ENCODE results near the gene DIPK1B. TPM values are rescaled to one million over a fixed set of nuclear protein-coding genes. Genes with fewer than 3 reads are reported as not detected.

The DIPK1B gene
- total and polyA plus RNA-seq, 3 donors from 2014 or later, result 23.3 to 36.2 (median 28.7) TPM

DNA sequence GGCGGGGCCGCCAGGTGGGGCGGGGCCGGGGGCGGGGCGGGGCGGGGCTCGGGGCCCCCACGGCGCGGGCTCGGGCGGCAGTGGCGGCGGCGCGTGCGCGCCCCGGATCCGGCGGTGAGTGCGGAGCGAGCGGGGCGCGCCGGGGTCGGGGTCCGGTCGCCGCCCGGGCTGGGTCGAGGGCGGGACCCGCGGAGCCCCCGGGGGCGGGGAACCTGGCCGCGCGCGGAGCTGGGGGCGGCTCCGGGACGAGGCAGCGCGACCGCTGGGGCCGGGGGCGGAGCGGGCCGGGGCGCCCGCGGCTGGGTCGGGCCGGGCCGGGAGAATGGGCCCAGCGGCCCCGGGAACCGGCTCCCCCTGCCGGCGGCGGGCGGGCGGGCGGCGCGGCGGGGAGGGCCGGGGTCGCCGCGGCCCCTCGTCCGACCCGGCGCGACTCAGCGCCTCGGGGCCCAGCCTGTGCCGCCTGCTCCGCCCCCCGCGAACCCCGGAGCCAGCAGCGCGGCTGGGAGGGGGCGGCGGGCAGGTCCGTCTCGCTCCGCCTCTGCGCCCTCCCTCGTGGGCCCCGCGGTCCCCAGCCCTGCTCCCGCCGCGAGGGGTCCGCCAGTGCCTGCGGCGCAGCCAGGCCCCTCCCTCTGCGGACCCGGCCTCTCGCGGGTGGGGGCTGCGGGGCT, 46.5 kb upstream of the DIPK1B start:
- H3K4me1 ChIP-seq, result no peaks in the 10 kb centered on the region
- H3K27me3 ChIP-seq, result no peaks in the 10 kb centered on the region
- no peaks in the 10 kb centered on the region for H3K9me3 ChIP-seq
- peak overlapping the region; percentile 46 to 59 for H3K4me3 ChIP-seq
- DNase-seq, result no peak
- no peaks in the 10 kb centered on the region for H3K36me3 ChIP-seq (ENCODE audit: low read depth, missing control alignments)
- 0% methylated on average over 44 of the region's 109 CpGs; no CpG with 5 or more reads in 1 of the 2 donors for WGBS, 2 donors
- intact Hi-C loops (cut with DNase I; ENCODE audit: low total_unique reads), result no loop called here
- TF ChIP-seq CTCF (IDR thresholded peaks at IDR 0.05) (peak in 1 of 3 experiments; percentile 13), POLR2A (IDR thresholded peaks at IDR 0.05) (no peak)
- no peak overlapping the region for H3K27ac ChIP-seq

GRCh38 chr9:136666372-136667213, 45.8 kb upstream of the DIPK1B start:
- DNase-seq, result no peak

DNA sequence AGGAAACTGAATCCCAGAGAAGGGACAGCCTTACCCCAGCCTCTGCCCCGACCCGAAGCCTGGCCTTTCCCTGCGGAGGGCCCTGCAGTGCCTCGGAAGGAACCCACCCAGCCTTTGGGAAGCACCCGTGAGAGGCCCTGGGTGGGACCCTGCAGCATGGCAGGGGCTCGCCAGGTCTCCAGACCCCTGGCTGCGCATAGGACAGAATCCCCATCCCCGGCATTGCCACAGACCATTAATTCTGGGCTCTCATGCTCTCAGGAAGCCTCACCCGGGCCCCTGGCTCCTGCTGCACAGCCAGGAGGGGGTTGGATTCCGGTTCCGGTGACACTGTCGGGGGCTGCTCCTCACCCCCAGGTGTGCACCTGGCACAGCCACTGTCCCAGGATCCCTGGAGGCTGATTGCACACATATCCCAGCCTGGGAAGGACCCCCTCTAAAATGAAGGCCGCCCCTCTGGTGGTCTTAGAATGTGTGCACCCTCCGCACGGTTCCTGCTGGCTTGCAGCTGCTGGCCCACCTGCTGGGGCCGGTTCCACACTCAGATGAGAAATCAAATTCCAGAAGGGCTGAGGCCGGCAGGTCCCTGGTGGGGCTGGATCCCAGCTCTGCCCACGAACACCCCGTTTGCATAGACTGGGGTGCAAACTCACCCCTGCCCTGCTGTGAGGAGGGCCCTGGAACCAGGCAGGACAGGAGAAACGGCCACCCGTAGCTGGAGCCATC, 45.0 kb upstream of the DIPK1B start:
- Histone ChIP-seq H3K4me1 (no peaks in the 10 kb centered on the region), H3K4me3 (peak overlapping the region in 1 of 2 donors; percentile 23), H3K9me3 (no peaks in the 10 kb centered on the region), H3K27ac (no peak overlapping the region), H3K27me3 (no peaks in the 10 kb centered on the region), H3K36me3 (ENCODE audit: low read depth, missing control alignments) (no peaks in the 10 kb centered on the region)
- WGBS, 2 donors, result 76 to 92% methylated on average over 11 to 21 of the region's 21 CpGs
- no peak for DNase-seq
- no peak for TF ChIP-seq POLR2A (IDR thresholded peaks at IDR 0.05)
- no peak for TF ChIP-seq CTCF (IDR thresholded peaks at IDR 0.05)
- intact Hi-C loops (cut with DNase I; ENCODE audit: low total_unique reads), result no loop called here

More at GRCh38 chr9:136666372-136667213, 45.8 kb upstream of the DIPK1B start:
- WGBS, 2 donors, result 24 to 32% methylated on average over 10 to 34 of the region's 35 CpGs
- Histone ChIP-seq H3K36me3 (ENCODE audit: low read depth, missing control alignments) (no peaks in the 10 kb centered on the region), H3K27me3 (no peaks in the 10 kb centered on the region), H3K27ac (no peak overlapping the region), H3K9me3 (no peaks in the 10 kb centered on the region), H3K4me1 (no peaks in the 10 kb centered on the region), H3K4me3 (peak overlapping the region; percentile 23 to 46)
- intact Hi-C loops (cut with DNase I; ENCODE audit: low total_unique reads), result no loop called here
- TF ChIP-seq POLR2A (IDR thresholded peaks at IDR 0.05), result no peak
- TF ChIP-seq CTCF (IDR thresholded peaks at IDR 0.05), result no peak

DNA sequence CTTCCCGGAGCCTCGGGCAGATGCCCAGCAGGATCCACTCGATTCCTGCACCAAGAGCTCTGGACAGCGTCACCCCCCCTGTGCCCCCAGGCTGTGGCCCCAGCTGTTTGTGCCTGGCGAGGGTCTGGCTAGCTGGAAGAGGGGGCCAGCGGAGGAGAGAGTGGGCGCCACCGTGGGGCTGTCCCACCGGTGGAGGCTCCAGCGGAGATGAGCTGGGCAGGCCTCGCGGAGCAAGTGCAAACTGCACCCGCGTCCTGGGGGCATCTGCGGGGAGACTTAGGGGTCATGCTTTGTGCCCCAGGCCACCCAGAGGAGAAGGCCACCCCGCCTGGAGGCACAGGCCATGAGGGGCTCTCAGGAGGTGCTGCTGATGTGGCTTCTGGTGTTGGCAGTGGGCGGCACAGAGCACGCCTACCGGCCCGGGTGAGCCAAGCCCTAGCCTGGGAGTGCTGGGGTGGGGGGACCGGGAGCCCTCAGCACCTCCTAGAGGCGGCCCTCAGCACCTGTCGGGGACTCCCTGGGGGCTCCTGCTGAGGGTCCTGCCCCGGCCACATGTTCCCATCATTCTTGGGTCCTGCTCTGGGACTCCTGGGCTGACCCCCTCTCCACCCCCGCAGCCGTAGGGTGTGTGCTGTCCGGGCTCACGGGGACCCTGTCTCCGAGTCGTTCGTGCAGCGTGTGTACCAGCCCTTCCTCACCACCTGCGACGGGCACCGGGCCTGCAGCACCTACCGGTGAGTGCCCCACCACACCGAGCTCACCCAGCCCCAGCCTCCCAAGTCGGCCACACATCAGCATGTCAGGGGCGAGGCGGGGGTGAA, 44.2 kb upstream of the DIPK1B start:
- no peak for DNase-seq
- intact Hi-C loops (cut with DNase I; ENCODE audit: low total_unique reads), result no loop called here
- Histone ChIP-seq H3K27ac (no peak overlapping the region), H3K4me3 (no peak overlapping the region), H3K9me3 (no peaks in the 10 kb centered on the region), H3K27me3 (no peaks in the 10 kb centered on the region), H3K4me1 (no peaks in the 10 kb centered on the region), H3K36me3 (ENCODE audit: low read depth, missing control alignments) (no peaks in the 10 kb centered on the region)
- 81 to 84% methylated on average over 19 to 40 of the region's 40 CpGs for WGBS, 2 donors
- TF ChIP-seq POLR2A (IDR thresholded peaks at IDR 0.05) (no peak), CTCF (IDR thresholded peaks at IDR 0.05) (no peak)
